Suprapubic skin (tissue), 4 donors: ENCODE results near the gene RTL5.

ENCODE experiments used
- CTCF ChIP-seq, 2 donors: fragments of 200-600 bp in 1 of 2; fragments of 450-650 bp in 1 of 2; sonication (generic) in 1 of 2; IDR thresholded peaks; one replicate each; pipeline ENCODE4 v1.5.1; 2016 to 2019; ENCODE audit warnings: antibody characterized with exemption in 2 of 2, mild to moderate bottlenecking in 1 of 2, moderate library complexity in 1 of 2
- POLR2A ChIP-seq, 2 donors: fragments of 450-650 bp; IDR thresholded peaks; one replicate each; pipeline ENCODE4 v1.6.1; 2017; ENCODE audit warnings: antibody characterized with exemption in 2 of 2, mild to moderate bottlenecking in 2 of 2, moderate library complexity in 2 of 2
- POLR2AphosphoS5 ChIP-seq, 3 donors: sonication (generic); formaldehyde crosslinking; IDR thresholded peaks; one replicate each; pipeline ENCODE4 v1.6.1; 2017; ENCODE audit warnings: antibody characterized with exemption in 3 of 3

GRCh38 chrX:72102760-72103159, 29.0 kb downstream of the RTL5 start:
- TF ChIP-seq CTCF (IDR thresholded peaks at IDR 0.05) (no peak), POLR2A (IDR thresholded peaks at IDR 0.05) (no peak), POLR2AphosphoS5 (IDR thresholded peaks at IDR 0.05) (no peak)
